K562 (cell line): ENCODE data around the gene ACTR8. TPM values are rescaled to one million over a fixed set of nuclear protein-coding genes. Genes with fewer than 3 reads are reported as not detected.

ENCODE experiments used
- ATAC-seq: fragments of 200-7000 bp; cut with Tn5 transposase; 3 replicates; pipeline ENCODE4 v1.9.1; 2020; ENCODE audit warnings: moderate library complexity
- BruUV-seq: library from RNA; stranded (reverse); fragments of 400-500 nt; replicated peaks from 2 replicates; lab custom pipeline; 2021; lab: Mats Ljungman, UMichigan
- CTCF ChIA-PET: fragments of 300-600 bp; formaldehyde crosslinking; extraction: SDS; loops from one replicate; lab custom pipeline; 2021; ENCODE audit warnings: low intra/inter-chr PET ratio; lab: Yijun Ruan, JAX
- POLR2A ChIA-PET: fragments of 300-600, 350-650 bp; sonication (Branson Sonifier 250); formaldehyde crosslinking; extraction: SDS; loops from one replicate; lab custom pipeline; 2021; ENCODE audit warnings: antibody characterized with exemption, inconsistent platforms; lab: Yijun Ruan, JAX
- DNase-seq, 4 experiments: peaks; one replicate each; pipeline versions ENCODE4 v3.0.0 to v3.0.0-alpha.2; 2011 to 2018; ENCODE audit warnings: low spot score in 3 of 4, mixed read lengths in 3 of 4; ENCODE audit errors: extremely low read depth in 1 of 4
- FAIRE-seq: peaks from 2 replicates; lab custom pipeline; 2011; peaks lifted over from hg19 to GRCh38; lab: Jason Lieb, UNC
- H2AFZ ChIP-seq: 2 replicates; pipeline ENCODE4 v1.6.0; 2011; ENCODE audit warnings: low read depth, low read length, control low read depth, inconsistent platforms
- H3K27ac ChIP-seq: fragments of 200-600 bp; 3 replicates; pipeline ENCODE4 v1.8.0; 2011; ENCODE audit warnings: low read depth, mild to moderate bottlenecking, control low read depth, inconsistent platforms, low read length, moderate library complexity, mixed read lengths; ENCODE audit errors: extremely low read depth
- H3K27me3 ChIP-seq, 2 experiments: fragments of 300-600 bp in 1 of 2; 2 replicates in 1 of 2; 3 replicates in 1 of 2; pipeline versions ENCODE4 v1.6.0 to v1.8.0; 2011; ENCODE audit warnings: inconsistent platforms in 2 of 2, low read length in 2 of 2, mild to moderate bottlenecking in 1 of 2, mixed read lengths in 1 of 2, moderate library complexity in 1 of 2; ENCODE audit not compliant: control insufficient read depth in 2 of 2, insufficient read depth in 2 of 2
- H3K36me3 ChIP-seq: fragments of 300-600 bp; 3 replicates; pipeline ENCODE4 v1.8.0; 2011; ENCODE audit warnings: mild to moderate bottlenecking, low read length, inconsistent platforms; ENCODE audit not compliant: control insufficient read depth, insufficient read depth
- H3K4me1 ChIP-seq, 2 experiments: fragments of 200-600 bp in 1 of 2; replicated peaks in 1 of 2; 2 replicates in 1 of 2; 3 replicates in 1 of 2; pipeline versions ENCODE4 v1.5.1 to v1.8.0; 2011; ENCODE audit warnings: inconsistent platforms in 2 of 2, low read length in 2 of 2, mild to moderate bottlenecking in 1 of 2, mixed read lengths in 1 of 2, moderate library complexity in 1 of 2; ENCODE audit not compliant: control insufficient read depth in 2 of 2, insufficient read depth in 2 of 2
- H3K4me2 ChIP-seq: 2 replicates; pipeline ENCODE4 v1.6.1; 2011; ENCODE audit warnings: low read length, control low read depth, inconsistent platforms, mixed read lengths; ENCODE audit not compliant: insufficient read depth
- H3K4me3 ChIP-seq: fragments of 200-600 bp; sonication (generic), shearing (Covaris generic); 2 replicates; pipeline ENCODE4 v1.5.1; 2016; ENCODE audit warnings: control low read depth, inconsistent platforms
- H3K79me2 ChIP-seq: fragments of 200-600 bp; 3 replicates; pipeline ENCODE4 v1.8.0; 2011; ENCODE audit warnings: low read length, inconsistent platforms; ENCODE audit not compliant: control insufficient read depth, insufficient read depth
- H3K9ac ChIP-seq, 2 experiments: 2 replicates each; pipeline versions ENCODE4 v1.6.0 to v1.6.1; 2011; ENCODE audit warnings: low read depth in 2 of 2, low read length in 2 of 2, control low read depth in 1 of 2, inconsistent platforms in 1 of 2, mild to moderate bottlenecking in 1 of 2, mixed read lengths in 1 of 2; ENCODE audit not compliant: insufficient read depth in 1 of 2
- H3K9me1 ChIP-seq: one replicate; pipeline ENCODE4 v1.6.0; 2011; ENCODE audit warnings: inconsistent platforms, mild to moderate bottlenecking, low read length, moderate library complexity; ENCODE audit not compliant: control insufficient read depth, insufficient read depth
- H3K9me3 ChIP-seq: replicated peaks from 2 replicates; pipeline ENCODE4 v1.5.1; 2011; ENCODE audit warnings: low read depth, low read length, inconsistent platforms; ENCODE audit not compliant: control insufficient read depth, insufficient read depth
- H4K20me1 ChIP-seq: replicated peaks from 2 replicates; pipeline ENCODE4 v1.6.1; 2011; ENCODE audit warnings: low read length, inconsistent platforms, mixed read lengths; ENCODE audit not compliant: control insufficient read depth, insufficient read depth
- SRSF7 ChIP-seq: fragments of 200-400 bp; formaldehyde crosslinking; optimal IDR thresholded peaks from 2 replicates; pipeline ENCODE3; 2017; ENCODE audit warnings: mild to moderate bottlenecking, low read depth, low read length
- TAF15 ChIP-seq: fragments of 200-400 bp; formaldehyde crosslinking; IDR thresholded peaks from 2 replicates; pipeline ENCODE4 v1.6.1; 2017; ENCODE audit warnings: mild to moderate bottlenecking, low read depth, low read length, moderate library complexity
- ZNF174 ChIP-seq: fragments of 250-450 bp; sonication (Bioruptor Pico); IDR thresholded peaks from 2 replicates; pipeline ENCODE4 v1.4.0; 2020; ENCODE audit warnings: mild to moderate bottlenecking
- ZNF316 ChIP-seq: fragments of 450-650 bp; IDR thresholded peaks from 2 replicates; pipeline ENCODE4 v1.6.1; 2016
- WGBS: fragments of 100-300 bp; shearing (Covaris generic); methylation state at CpG from one replicate; pipeline ENCODE4 v1.1.6; 2016; ENCODE audit warnings: low coverage, mixed read lengths; ENCODE audit not compliant: insufficient coverage; ENCODE audit errors: missing lambda C conversion rate; 5-methylcytosine and 5-hydroxymethylcytosine counted together
- in situ Hi-C: fragments of 300-500 bp; cut with MboI; formaldehyde crosslinking; loops from 4 replicates; pipeline ENCODE4 v1.15.0; 2018; ENCODE audit warnings: inconsistent platforms, mixed read lengths
- intact Hi-C: fragments of 100-400 bp; cut with micrococcal nuclease; formaldehyde crosslinking; loops from 2 replicates; pipeline ENCODE4 v1.14.2; 2022
- polyA plus RNA-seq, 8 experiments: library from polyadenylated mRNA; depleted of rRNA in 4 of 8; stranded (reverse) in 5 of 8; unstranded in 3 of 8; fragments of >200 nt; fragmentation: Nextera tagmentation in 2 of 8; fragmentation: Illumina TruSeq in 1 of 8; extraction: Ambion mirVana in 2 of 8; extraction: Trizol in 1 of 8; gene quantifications; 2 replicates each; pipeline versions ENCODE4 v1.2.1 to v1.2.3, GENCODE V29; 2011 to 2014; ENCODE audit warnings: inconsistent platforms in 1 of 8, missing spikeins in 1 of 8
- total RNA-seq, 7 experiments: library from RNA; depleted of rRNA in 6 of 7; stranded (reverse); fragments of >200 nt in 6 of 7; fragmentation: Illumina TruSeq in 2 of 7; extraction: Trizol in 2 of 7; gene quantifications; 2 replicates each; pipeline versions ENCODE4 v1.2.1 to v1.2.3, GENCODE V29; 2011 to 2021; ENCODE audit warnings: low replicate concordance in 1 of 7
- TF ChIP-seq, protein P1 (sequence below): sonication (generic); formaldehyde crosslinking; IDR thresholded peaks from 2 replicates; pipeline ENCODE4 v1.8.0; 2023; ENCODE audit warnings: missing genetic modification reagents, mild to moderate bottlenecking, borderline replicate concordance

ACTR8 gene
- total and polyA plus RNA-seq, 9 of the 15 experiments (the other 6 are each of a cell fraction or from before 2014, with no cell fraction given): 4.8 to 24.2 (median 17.5) TPM

DNA sequence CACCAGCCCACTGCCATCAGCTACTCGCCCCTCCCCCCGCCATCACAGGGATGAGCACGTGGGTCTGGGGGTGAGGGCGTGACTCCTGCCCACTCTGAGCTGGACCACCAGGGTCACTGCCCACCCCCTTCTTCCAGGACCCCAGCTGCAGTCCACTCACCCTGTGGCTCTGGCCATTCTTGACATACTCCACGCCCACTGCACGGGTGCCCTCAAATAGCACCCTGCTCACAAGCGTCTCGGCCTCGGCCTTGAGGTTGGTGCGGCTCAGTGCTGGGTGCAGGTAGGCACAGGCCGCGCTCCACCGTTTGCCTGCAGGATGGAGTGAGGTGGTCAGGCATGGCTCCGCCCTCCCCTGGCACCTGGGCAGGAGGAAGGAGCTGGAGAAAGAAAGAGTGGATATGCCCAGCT, 59.6 kb downstream of the ACTR8 start:
- no peaks in the 10 kb centered on the region for H3K9me3 ChIP-seq
- H3K27ac ChIP-seq: no peak overlapping the region
- H3K79me2 ChIP-seq: no peaks in the 10 kb centered on the region
- no peak overlapping the region for H3K4me3 ChIP-seq
- peaks cover 0 to 27% of the 10 kb centered on the region in 2 experiments; a peak in 2 of 5 replicates for H3K27me3 ChIP-seq
- H4K20me1 ChIP-seq: no peaks in the 10 kb centered on the region; the same call in 1 of the 2 replicates
- H3K36me3 ChIP-seq: no peaks in the 10 kb centered on the region
- H3K4me2 ChIP-seq: no peak overlapping the region
- BruUV-seq: no TSS peak
- intact Hi-C loops (no loop called here), in situ Hi-C loops (no loop called here)
- H3K9ac ChIP-seq: no peak overlapping the region
- CTCF ChIA-PET: no interaction called here
- ATAC-seq (no peak), FAIRE-seq (no peak), DNase-seq (no peak)
- H3K4me1 ChIP-seq: no peaks in the 10 kb centered on the region
- 25% methylated on average over 13 of the region's 14 CpGs for WGBS
- POLR2A ChIA-PET: no interaction called here
- TF ChIP-seq, protein P1, sequence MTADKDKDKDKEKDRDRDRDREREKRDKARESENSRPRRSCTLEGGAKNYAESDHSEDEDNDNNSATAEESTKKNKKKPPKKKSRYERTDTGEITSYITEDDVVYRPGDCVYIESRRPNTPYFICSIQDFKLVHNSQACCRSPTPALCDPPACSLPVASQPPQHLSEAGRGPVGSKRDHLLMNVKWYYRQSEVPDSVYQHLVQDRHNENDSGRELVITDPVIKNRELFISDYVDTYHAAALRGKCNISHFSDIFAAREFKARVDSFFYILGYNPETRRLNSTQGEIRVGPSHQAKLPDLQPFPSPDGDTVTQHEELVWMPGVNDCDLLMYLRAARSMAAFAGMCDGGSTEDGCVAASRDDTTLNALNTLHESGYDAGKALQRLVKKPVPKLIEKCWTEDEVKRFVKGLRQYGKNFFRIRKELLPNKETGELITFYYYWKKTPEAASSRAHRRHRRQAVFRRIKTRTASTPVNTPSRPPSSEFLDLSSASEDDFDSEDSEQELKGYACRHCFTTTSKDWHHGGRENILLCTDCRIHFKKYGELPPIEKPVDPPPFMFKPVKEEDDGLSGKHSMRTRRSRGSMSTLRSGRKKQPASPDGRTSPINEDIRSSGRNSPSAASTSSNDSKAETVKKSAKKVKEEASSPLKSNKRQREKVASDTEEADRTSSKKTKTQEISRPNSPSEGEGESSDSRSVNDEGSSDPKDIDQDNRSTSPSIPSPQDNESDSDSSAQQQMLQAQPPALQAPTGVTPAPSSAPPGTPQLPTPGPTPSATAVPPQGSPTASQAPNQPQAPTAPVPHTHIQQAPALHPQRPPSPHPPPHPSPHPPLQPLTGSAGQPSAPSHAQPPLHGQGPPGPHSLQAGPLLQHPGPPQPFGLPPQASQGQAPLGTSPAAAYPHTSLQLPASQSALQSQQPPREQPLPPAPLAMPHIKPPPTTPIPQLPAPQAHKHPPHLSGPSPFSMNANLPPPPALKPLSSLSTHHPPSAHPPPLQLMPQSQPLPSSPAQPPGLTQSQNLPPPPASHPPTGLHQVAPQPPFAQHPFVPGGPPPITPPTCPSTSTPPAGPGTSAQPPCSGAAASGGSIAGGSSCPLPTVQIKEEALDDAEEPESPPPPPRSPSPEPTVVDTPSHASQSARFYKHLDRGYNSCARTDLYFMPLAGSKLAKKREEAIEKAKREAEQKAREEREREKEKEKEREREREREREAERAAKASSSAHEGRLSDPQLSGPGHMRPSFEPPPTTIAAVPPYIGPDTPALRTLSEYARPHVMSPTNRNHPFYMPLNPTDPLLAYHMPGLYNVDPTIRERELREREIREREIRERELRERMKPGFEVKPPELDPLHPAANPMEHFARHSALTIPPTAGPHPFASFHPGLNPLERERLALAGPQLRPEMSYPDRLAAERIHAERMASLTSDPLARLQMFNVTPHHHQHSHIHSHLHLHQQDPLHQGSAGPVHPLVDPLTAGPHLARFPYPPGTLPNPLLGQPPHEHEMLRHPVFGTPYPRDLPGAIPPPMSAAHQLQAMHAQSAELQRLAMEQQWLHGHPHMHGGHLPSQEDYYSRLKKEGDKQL (CRISPR knock-in tag): no peak
- TF ChIP-seq SRSF7 (no peak), TAF15 (no peak), ZNF316 (no peak), ZNF174 (CRISPR knock-in tag) (no peak)
- TF ChIP-seq, all 486 proteins: peak for 0
- H2AFZ ChIP-seq: no peak overlapping the region
- no peaks in the 10 kb centered on the region for H3K9me1 ChIP-seq
